T47D (cell line): ENCODE data around the gene HOXD3.

Experiments used
- DNase-seq, 2 experiments: peaks; one replicate each; pipeline versions ENCODE4 v3.0.0 to v3.0.0-alpha.2; 2011 to 2012; ENCODE audit warnings: low read depth in 1 of 2, low spot score in 1 of 2
- JUND ChIP-seq: IDR thresholded peaks from 2 replicates; pipeline ENCODE4 v1.6.1; 2012; ENCODE audit warnings: low read depth
- in situ Hi-C: cut with HindIII; loops from 2 replicates; pipeline ENCODE4 v1.10.0; 2016; ENCODE audit warnings: low sequenced_read_pairs, low pct_unique_long_range_greater_than_20kb

Gene HOXD3

GRCh38 chr2:176193048-176193447, 35.9 kb downstream of the HOXD3 start:
- TF ChIP-seq JUND, result no peak
- DNase-seq, result no peak
- in situ Hi-C loops, result no loop called here

GRCh38 chr2:176199902-176200301, 42.8 kb downstream of the HOXD3 start:
- TF ChIP-seq JUND, result no peak
- DNase-seq, result no peak
- in situ Hi-C loops, result no loop called here

- in situ Hi-C loops, result no loop called here
- no peak for TF ChIP-seq JUND
- DNase-seq, result no peak
These were observed 43.9 kb downstream of the HOXD3 start for GRCh38 chr2:176200971-176201370.

- TF ChIP-seq JUND, result no peak
- in situ Hi-C loops, result no loop called here
- DNase-seq, result no peak
These were observed 45.4 kb downstream of the HOXD3 start for GRCh38 chr2:176202491-176202890.

- DNase-seq, result no peak
- in situ Hi-C loops, result no loop called here
- no peak for TF ChIP-seq JUND
These were observed 48.0 kb downstream of the HOXD3 start for GRCh38 chr2:176205126-176205525.

- DNase-seq, result no peak
- in situ Hi-C loops, result no loop called here
- no peak for TF ChIP-seq JUND
These were observed 49.0 kb downstream of the HOXD3 start for GRCh38 chr2:176206136-176206535.

GRCh38 chr2:176206682-176207081, 49.6 kb downstream of the HOXD3 start:
- no peak for DNase-seq
- in situ Hi-C loops, result no loop called here
- no peak for TF ChIP-seq JUND

- TF ChIP-seq JUND, result no peak
- DNase-seq, result no peak
- in situ Hi-C loops, result no loop called here
These were observed 54.0 kb downstream of the HOXD3 start for GRCh38 chr2:176211110-176211509.

- in situ Hi-C loops, result no loop called here
- TF ChIP-seq JUND, result no peak
- no peak for DNase-seq
These were observed 55.2 kb downstream of the HOXD3 start for GRCh38 chr2:176212276-176212675.

GRCh38 chr2:176213406-176213805, 56.3 kb downstream of the HOXD3 start:
- in situ Hi-C loops, result no loop called here
- TF ChIP-seq JUND, result no peak
- DNase-seq, result no peak
